ENCODE results near the gene MSLN. TPM values are rescaled to one million over a fixed set of nuclear protein-coding genes. Genes with fewer than 3 reads are reported as not detected.
"Not testable (repeated sequence)": the region's sequence is repeated elsewhere in the genome, so short reads cannot be mapped to it uniquely, and the experiment has no call there.

The MSLN gene
- total RNA-seq: under 1 TPM in 1 of 4 donors, not detected in 3; 0.39 TPM

DNA sequence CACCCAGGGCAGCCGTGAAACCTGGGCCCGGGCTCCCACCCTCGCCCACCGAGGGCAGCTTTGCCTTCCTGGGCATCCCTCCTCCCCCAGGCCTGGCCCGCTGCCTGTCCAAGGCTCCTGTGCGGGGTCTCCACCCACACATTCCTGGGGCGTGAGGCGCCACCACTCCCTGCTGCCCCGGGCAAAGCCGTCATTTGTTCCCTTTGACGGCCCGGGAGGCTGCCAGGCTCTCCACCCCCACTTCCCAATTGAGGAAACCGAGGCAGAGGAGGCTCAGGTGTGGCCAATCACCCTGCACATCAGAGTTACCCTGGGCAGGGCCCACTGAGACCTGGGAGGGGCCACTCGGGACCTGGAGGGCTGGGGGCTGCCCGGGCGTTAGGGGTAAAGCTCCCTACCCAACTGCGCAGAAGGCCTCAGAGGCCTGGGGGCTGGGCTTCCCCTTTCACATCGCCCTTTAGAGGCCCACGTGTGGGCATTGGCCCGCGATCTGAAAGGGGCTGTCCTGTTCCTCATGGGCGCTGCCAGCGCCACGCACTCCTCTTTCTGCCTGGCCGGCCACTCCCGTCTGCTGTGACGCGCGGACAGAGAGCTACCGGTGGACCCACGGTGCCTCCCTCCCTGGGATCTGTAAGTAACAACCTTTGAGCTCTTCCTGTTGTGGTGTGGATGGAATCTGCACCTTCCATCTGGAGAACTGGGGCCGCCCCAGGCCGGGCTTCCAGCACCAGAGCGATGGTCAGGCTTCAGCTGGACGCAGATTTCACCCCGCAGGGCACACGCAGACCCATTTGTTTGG is at the start of gene MSLN:
Gene MSLN (plus strand): TSS at position 190 of the 799 bp plus-strand sequence. CDS start 1,947 bp downstream, outside the sequence.
- Histone ChIP-seq H3K4me1 (no peaks in the 10 kb centered on the region), H3K36me3 (no peaks in the 10 kb centered on the region), H3K27ac (replicated peaks in 1 of 4) (no peak within 1 kb of the TSS), H3K27me3 (peaks cover 0 to 55% (median 1%) of the 10 kb centered on the region in 4 donors), H3K9me3 (no peaks in the 10 kb centered on the region), H3K4me3 (no peak within 1 kb of the TSS)
- whole genome bisulfite sequencing: 82% methylated on average over 22 of the region's 37 CpGs
- intact Hi-C loops (cut with DNase I): no loop called here
- no peak for DNase-seq (ENCODE audit: extremely low spot score)
- TF ChIP-seq, protein P1, sequence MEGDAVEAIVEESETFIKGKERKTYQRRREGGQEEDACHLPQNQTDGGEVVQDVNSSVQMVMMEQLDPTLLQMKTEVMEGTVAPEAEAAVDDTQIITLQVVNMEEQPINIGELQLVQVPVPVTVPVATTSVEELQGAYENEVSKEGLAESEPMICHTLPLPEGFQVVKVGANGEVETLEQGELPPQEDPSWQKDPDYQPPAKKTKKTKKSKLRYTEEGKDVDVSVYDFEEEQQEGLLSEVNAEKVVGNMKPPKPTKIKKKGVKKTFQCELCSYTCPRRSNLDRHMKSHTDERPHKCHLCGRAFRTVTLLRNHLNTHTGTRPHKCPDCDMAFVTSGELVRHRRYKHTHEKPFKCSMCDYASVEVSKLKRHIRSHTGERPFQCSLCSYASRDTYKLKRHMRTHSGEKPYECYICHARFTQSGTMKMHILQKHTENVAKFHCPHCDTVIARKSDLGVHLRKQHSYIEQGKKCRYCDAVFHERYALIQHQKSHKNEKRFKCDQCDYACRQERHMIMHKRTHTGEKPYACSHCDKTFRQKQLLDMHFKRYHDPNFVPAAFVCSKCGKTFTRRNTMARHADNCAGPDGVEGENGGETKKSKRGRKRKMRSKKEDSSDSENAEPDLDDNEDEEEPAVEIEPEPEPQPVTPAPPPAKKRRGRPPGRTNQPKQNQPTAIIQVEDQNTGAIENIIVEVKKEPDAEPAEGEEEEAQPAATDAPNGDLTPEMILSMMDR (IDR thresholded peaks at IDR 0.05): no peak
- TF ChIP-seq POLR2A (IDR thresholded peaks at IDR 0.05; ENCODE audit: low read depth): no peak
- no peak for TF ChIP-seq POLR2AphosphoS5 (IDR thresholded peaks at IDR 0.05)

DNA sequence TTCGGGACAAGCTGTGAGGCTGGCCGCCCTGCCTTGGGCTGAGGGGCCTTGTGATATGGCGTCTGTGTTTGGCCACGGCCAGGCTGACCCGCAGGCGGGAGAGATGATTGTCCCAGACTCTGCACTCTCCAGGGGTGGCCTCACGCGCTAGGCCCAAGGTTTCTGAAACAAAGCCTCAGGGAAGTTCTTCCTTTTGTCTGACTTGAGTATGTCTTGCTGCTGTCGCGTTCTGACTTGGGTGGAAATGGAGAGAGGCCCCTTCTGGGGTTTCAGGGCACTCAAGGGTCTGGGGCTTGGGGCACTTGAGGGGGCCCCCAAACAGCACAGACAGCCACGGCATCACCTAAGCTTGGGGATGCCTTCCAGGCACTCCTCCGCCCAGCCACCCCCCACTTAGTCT is 49.5 kb upstream of the MSLN start:
- Histone ChIP-seq H3K9me3 (no peaks in the 10 kb centered on the region), H3K27ac (replicated peaks in 1 of 4) (no peak overlapping the region), H3K27me3 (peaks cover 0 to 71% (median 51%) of the 10 kb centered on the region in 4 donors), H3K4me1 (peaks cover 17 to 56% (median 45%) of the 10 kb centered on the region in 4 donors), H3K4me3 (no peak overlapping the region), H3K36me3 (no peaks in the 10 kb centered on the region)
- 74% methylated on average over 10 of the region's 12 CpGs for WGBS
- no peak for TF ChIP-seq POLR2AphosphoS5 (IDR thresholded peaks at IDR 0.05)
- TF ChIP-seq, protein P1 (IDR thresholded peaks at IDR 0.05): no peak
- DNase-seq (ENCODE audit: extremely low spot score): no peak
- intact Hi-C loops (cut with DNase I): loop anchor here (1.0 to 2.0 kb wide), 2 partner anchors 32 to 74 kb away; no protein-coding TSS in a partner anchor

DNA sequence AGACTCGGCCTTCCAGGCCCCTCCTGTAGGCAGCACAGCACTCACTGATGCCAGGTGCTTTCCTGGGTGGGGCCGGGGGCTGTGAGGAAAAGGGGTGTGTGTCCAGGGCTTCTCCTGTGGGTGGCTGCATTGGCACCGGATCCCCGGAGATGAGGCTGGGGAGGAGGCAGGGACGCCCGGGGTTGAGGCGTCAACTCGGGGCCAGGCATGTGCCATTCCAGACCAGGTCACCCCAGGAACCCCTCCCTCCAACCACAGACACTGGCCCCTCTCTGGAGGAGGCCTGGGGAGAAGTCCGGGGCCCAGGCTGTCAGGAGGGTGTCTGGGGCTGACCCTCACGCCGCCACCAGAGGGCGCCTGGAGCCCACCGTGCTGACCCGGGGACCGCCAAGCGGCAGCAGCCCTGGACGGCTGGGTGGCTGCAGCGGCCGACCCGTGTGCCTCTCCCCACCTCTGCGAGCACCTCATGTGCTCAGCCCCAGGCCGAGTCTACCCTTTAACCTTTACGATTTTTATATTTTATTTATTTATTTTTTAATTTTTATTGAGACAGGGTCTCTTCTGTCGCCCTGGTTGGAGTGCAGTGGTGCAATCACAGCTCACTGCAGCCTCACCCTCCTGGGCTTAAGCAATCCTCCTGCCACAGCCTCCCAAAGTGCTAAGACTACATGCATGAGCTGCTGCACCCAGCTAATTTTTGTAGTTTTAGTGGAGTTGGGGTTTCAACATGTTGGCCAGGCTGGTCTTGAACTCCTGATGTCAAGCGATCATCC is 48.8 kb upstream of the MSLN start:
- TF ChIP-seq POLR2A (IDR thresholded peaks at IDR 0.05; ENCODE audit: low read depth) (no peak), EP300 (IDR thresholded peaks at IDR 0.05) (no peak), POLR2AphosphoS5 (IDR thresholded peaks at IDR 0.05) (peak in 1 of 2 donors; percentile 32)
- TF ChIP-seq, protein P1 (IDR thresholded peaks at IDR 0.05): peak; percentile 93 to 96 (median 94)
- no peak for DNase-seq (ENCODE audit: extremely low spot score)
- H3K36me3 ChIP-seq: peaks cover 0 to under 1% (median 0%) of the 10 kb centered on the region in 4 donors
- 14% methylated on average over 14 of the region's 25 CpGs for WGBS
- no peaks in the 10 kb centered on the region for H3K9me3 ChIP-seq
- H3K4me1 ChIP-seq: peaks cover 20 to 56% (median 45%) of the 10 kb centered on the region in 4 donors
- H3K27me3 ChIP-seq: peaks cover 0 to 65% (median 45%) of the 10 kb centered on the region in 4 donors
- H3K4me3 ChIP-seq: no peak overlapping the region
- H3K27ac ChIP-seq (replicated peaks in 1 of 4): no peak overlapping the region
- intact Hi-C loops (cut with DNase I): loop anchor here (1.0 to 2.0 kb wide), 2 partner anchors 31 to 74 kb away; no protein-coding TSS in a partner anchor

DNA sequence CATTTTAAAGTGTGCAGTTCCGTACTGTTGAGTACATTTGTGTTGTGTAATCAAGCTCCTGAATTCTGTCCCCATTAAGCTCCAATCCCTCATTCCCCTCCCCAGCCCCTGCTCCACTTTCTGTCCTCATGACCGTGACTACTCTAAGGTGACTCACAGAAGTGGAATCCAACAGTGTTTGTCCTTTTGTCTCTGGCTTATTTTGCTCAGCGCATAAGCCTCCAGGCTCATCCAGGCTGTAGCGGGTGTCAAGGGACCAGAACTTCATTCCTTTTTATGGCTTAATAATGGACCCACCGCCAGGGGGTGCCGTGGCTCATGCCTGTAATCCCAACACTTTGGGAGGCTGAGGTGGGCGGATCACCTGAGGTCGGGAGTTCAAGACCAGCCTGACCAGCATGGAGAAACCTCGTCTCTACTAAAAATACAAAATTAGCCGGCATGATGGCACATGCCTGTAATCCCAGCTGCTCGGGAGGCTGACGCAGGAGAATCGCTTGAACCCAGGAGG is 47.7 kb upstream of the MSLN start:
- Histone ChIP-seq H3K4me1 (peaks cover 23 to 67% (median 51%) of the 10 kb centered on the region in 4 donors), H3K27me3 (peaks cover 0 to 54% (median 37%) of the 10 kb centered on the region in 4 donors)
- H3K9me3 ChIP-seq; H3K27ac ChIP-seq (replicated peaks in 1 of 4); DNase-seq (ENCODE audit: extremely low spot score); H3K4me3 ChIP-seq; intact Hi-C loops (cut with DNase I); H3K36me3 ChIP-seq: not testable (repeated sequence)
- WGBS: 58% methylated on average over 12 of the region's 13 CpGs
- TF ChIP-seq, protein P1 (IDR thresholded peaks at IDR 0.05): peak in 2 of 3 experiments; percentile 18 to 29
- TF ChIP-seq POLR2AphosphoS5 (IDR thresholded peaks at IDR 0.05): peak in 1 of 2 donors; percentile 19

All from esophagus muscularis mucosa (tissue), 4 donors.